Measurements from ENCODE around the gene CHTF8.

Gene CHTF8

GRCh38 chr16:69111876-69112230, 20.5 kb downstream of the CHTF8 start:
- Histone ChIP-seq H3K36me3 (ENCODE audit: insufficient read depth, low read length) (peaks cover 77% of the 10 kb centered on the region), H3K27me3 (ENCODE audit: insufficient read depth, low read length) (no peaks in the 10 kb centered on the region), H3K4me1 (ENCODE audit: insufficient read depth, low read length) (peaks cover 8% of the 10 kb centered on the region; the same call in 1 of the 2 replicates), H3K9me3 (ENCODE audit: insufficient read depth, low read depth, low read length) (no peaks in the 10 kb centered on the region), H3K27ac (ENCODE audit: low read depth, low read length) (no peak overlapping the region), H3K9ac (ENCODE audit: low read depth, low read length) (no peak overlapping the region), H3K4me3 (ENCODE audit: low read length) (no peak overlapping the region)
- 96% methylated on average over 5 of the region's 5 CpGs for WGBS

- Histone ChIP-seq H3K27ac (ENCODE audit: low read depth, low read length) (no peak overlapping the region), H3K36me3 (ENCODE audit: insufficient read depth, low read length) (peaks cover 72% of the 10 kb centered on the region)
Observed at GRCh38 chr16:69111216-69111875, 21.0 kb downstream of the CHTF8 start.

GRCh38 chr16:69110406-69110805, 22.0 kb downstream of the CHTF8 start:
- WGBS = 95% methylated on average over 7 of the region's 7 CpGs

More at GRCh38 chr16:69111216-69111875, 21.0 kb downstream of the CHTF8 start:
- H3K27me3 ChIP-seq (ENCODE audit: insufficient read depth, low read length) = no peaks in the 10 kb centered on the region
- peaks cover 8% of the 10 kb centered on the region; the same call in 1 of the 2 replicates for H3K4me1 ChIP-seq (ENCODE audit: insufficient read depth, low read length)
- H3K9me3 ChIP-seq (ENCODE audit: insufficient read depth, low read depth, low read length) = no peaks in the 10 kb centered on the region
- H3K9ac ChIP-seq (ENCODE audit: low read depth, low read length) = no peak overlapping the region
- no peak overlapping the region for H3K4me3 ChIP-seq (ENCODE audit: low read length)
- WGBS = 90% methylated on average over 6 of the region's 6 CpGs

GRCh38 chr16:69109486-69110270, 22.7 kb downstream of the CHTF8 start:
- Histone ChIP-seq H3K9me3 (ENCODE audit: insufficient read depth, low read depth, low read length) (no peaks in the 10 kb centered on the region), H3K27ac (ENCODE audit: low read depth, low read length) (no peak overlapping the region), H3K27me3 (ENCODE audit: insufficient read depth, low read length) (no peaks in the 10 kb centered on the region), H3K9ac (ENCODE audit: low read depth, low read length) (no peak overlapping the region), H3K4me3 (ENCODE audit: low read length) (no peak overlapping the region), H3K36me3 (ENCODE audit: insufficient read depth, low read length) (peaks cover 56% of the 10 kb centered on the region), H3K4me1 (ENCODE audit: insufficient read depth, low read length) (peaks cover 8% of the 10 kb centered on the region; the same call in 1 of the 2 replicates)
- WGBS = 96% methylated on average over 47 of the region's 48 CpGs

More at GRCh38 chr16:69110406-69110805, 22.0 kb downstream of the CHTF8 start:
- Histone ChIP-seq H3K27ac (ENCODE audit: low read depth, low read length) (no peak overlapping the region), H3K4me1 (ENCODE audit: insufficient read depth, low read length) (peaks cover 8% of the 10 kb centered on the region; the same call in 1 of the 2 replicates), H3K9ac (ENCODE audit: low read depth, low read length) (no peak overlapping the region), H3K27me3 (ENCODE audit: insufficient read depth, low read length) (no peaks in the 10 kb centered on the region), H3K9me3 (ENCODE audit: insufficient read depth, low read depth, low read length) (no peaks in the 10 kb centered on the region), H3K36me3 (ENCODE audit: insufficient read depth, low read length) (peaks cover 63% of the 10 kb centered on the region), H3K4me3 (ENCODE audit: low read length) (no peak overlapping the region)

- H3K27ac ChIP-seq (ENCODE audit: low read depth, low read length) = peak overlapping the region; percentile 22; the same call in 1 of the 2 replicates
- peaks cover 8% of the 10 kb centered on the region; the same call in 1 of the 2 replicates for H3K4me1 ChIP-seq (ENCODE audit: insufficient read depth, low read length)
- no peaks in the 10 kb centered on the region for H3K9me3 ChIP-seq (ENCODE audit: insufficient read depth, low read depth, low read length)
- H3K4me3 ChIP-seq (ENCODE audit: low read length) = peak overlapping the region; percentile 85
- H3K27me3 ChIP-seq (ENCODE audit: insufficient read depth, low read length) = no peaks in the 10 kb centered on the region
- 84% methylated on average over 4 of the region's 4 CpGs for WGBS
- H3K9ac ChIP-seq (ENCODE audit: low read depth, low read length) = peak overlapping the region; percentile 69; the same call in 1 of the 2 replicates
- peaks cover 48% of the 10 kb centered on the region for H3K36me3 ChIP-seq (ENCODE audit: insufficient read depth, low read length)
Observed at GRCh38 chr16:69108905-69109252, 23.5 kb downstream of the CHTF8 start.

- Histone ChIP-seq H3K4me3 (ENCODE audit: low read length) (peak overlapping the region; percentile 85), H3K9me3 (ENCODE audit: insufficient read depth, low read depth, low read length) (no peaks in the 10 kb centered on the region), H3K27ac (ENCODE audit: low read depth, low read length) (peak overlapping the region; percentile 68; the same call in 1 of the 2 replicates), H3K4me1 (ENCODE audit: insufficient read depth, low read length) (peaks cover 8% of the 10 kb centered on the region; the same call in 1 of the 2 replicates), H3K9ac (ENCODE audit: low read depth, low read length) (peak overlapping the region; percentile 69), H3K36me3 (ENCODE audit: insufficient read depth, low read length) (peaks cover 42% of the 10 kb centered on the region), H3K27me3 (ENCODE audit: insufficient read depth, low read length) (no peaks in the 10 kb centered on the region)
- 11% methylated on average over 9 of the region's 9 CpGs for WGBS
Observed at GRCh38 chr16:69108064-69108904, 24.1 kb downstream of the CHTF8 start.

- no peaks in the 10 kb centered on the region for H3K9me3 ChIP-seq (ENCODE audit: insufficient read depth, low read depth, low read length)
- peaks cover 35% of the 10 kb centered on the region for H3K36me3 ChIP-seq (ENCODE audit: insufficient read depth, low read length)
- WGBS = under 1% methylated on average over 52 of the region's 52 CpGs
- peaks cover 13% of the 10 kb centered on the region for H3K4me1 ChIP-seq (ENCODE audit: insufficient read depth, low read length)
- peak overlapping the region; percentile 68 for H3K27ac ChIP-seq (ENCODE audit: low read depth, low read length)
- peak overlapping the region; percentile 69 for H3K9ac ChIP-seq (ENCODE audit: low read depth, low read length)
- H3K4me3 ChIP-seq (ENCODE audit: low read length) = peak overlapping the region; percentile 85
- no peaks in the 10 kb centered on the region for H3K27me3 ChIP-seq (ENCODE audit: insufficient read depth, low read length)
Observed at GRCh38 chr16:69107316-69107962, 24.9 kb downstream of the CHTF8 start.

- no peaks in the 10 kb centered on the region for H3K9me3 ChIP-seq (ENCODE audit: insufficient read depth, low read depth, low read length)
- peak overlapping the region; percentile 68 for H3K27ac ChIP-seq (ENCODE audit: low read depth, low read length)
- peak overlapping the region; percentile 69 for H3K9ac ChIP-seq (ENCODE audit: low read depth, low read length)
- WGBS = under 1% methylated on average over 55 of the region's 55 CpGs
- H3K4me1 ChIP-seq (ENCODE audit: insufficient read depth, low read length) = peaks cover 18% of the 10 kb centered on the region
- no peaks in the 10 kb centered on the region for H3K27me3 ChIP-seq (ENCODE audit: insufficient read depth, low read length)
- H3K4me3 ChIP-seq (ENCODE audit: low read length) = peak overlapping the region; percentile 85
- H3K36me3 ChIP-seq (ENCODE audit: insufficient read depth, low read length) = peaks cover 27% of the 10 kb centered on the region
Observed at GRCh38 chr16:69106491-69107315, 25.7 kb downstream of the CHTF8 start.

- Histone ChIP-seq H3K27ac (ENCODE audit: low read depth, low read length) (peak within 1 kb of the TSS; percentile 68), H3K4me1 (ENCODE audit: insufficient read depth, low read length) (peaks cover 20% of the 10 kb centered on the region), H3K36me3 (ENCODE audit: insufficient read depth, low read length) (peaks cover 18% of the 10 kb centered on the region)
Observed at GRCh38 chr16:69105501-69106361, 26.7 kb downstream of the CHTF8 start, which contains the start of gene HAS3. Gene HAS3, plus strand, starts transcription at chr16:69105653. Its CDS starts 3,743 bp downstream, at chr16:69109396.

More at GRCh38 chr16:69105501-69106361, 26.7 kb downstream of the CHTF8 start, which contains the start of gene HAS3:
- Histone ChIP-seq H3K4me3 (ENCODE audit: low read length) (peak within 1 kb of the TSS; percentile 85), H3K27me3 (ENCODE audit: insufficient read depth, low read length) (no peaks in the 10 kb centered on the region), H3K9ac (ENCODE audit: low read depth, low read length) (peak within 1 kb of the TSS; percentile 69), H3K9me3 (ENCODE audit: insufficient read depth, low read depth, low read length) (no peaks in the 10 kb centered on the region)
- whole genome bisulfite sequencing = under 1% methylated on average over 80 of the region's 80 CpGs
